CD4-positive, alpha-beta memory T cell (primary cell): ENCODE measurements around the gene CHAC1. TPM values are rescaled to one million over a fixed set of nuclear protein-coding genes. Genes with fewer than 3 reads are reported as not detected.

Source experiments
- CTCF ChIA-PET: fragments of 350-600 bp; sonication (Branson Sonifier 250); formaldehyde crosslinking; loops from one replicate; lab custom pipeline; 2021; ENCODE audit warnings: inconsistent platforms; ENCODE audit not compliant: partially characterized antibody; lab: Charles Lee
- POLR2A ChIA-PET: fragments of 350-600 bp; sonication (Branson Sonifier 250); formaldehyde crosslinking; loops from one replicate; lab custom pipeline; 2021; ENCODE audit not compliant: partially characterized antibody; lab: Charles Lee
- DNase-seq, 5 donors: peaks; one replicate each; pipeline versions ENCODE4 v3.0.0 to v3.0.0-alpha.2; 2020 to 2022; ENCODE audit warnings: mixed read lengths in 1 of 5
- H3K27ac ChIP-seq: one replicate; pipeline ENCODE4 v1.7.0; 2013; ENCODE audit warnings: low read depth, low read length
- H3K27me3 ChIP-seq: 2 replicates; pipeline ENCODE4 v1.7.0; 2013; ENCODE audit warnings: mild to moderate bottlenecking, low read length, moderate library complexity; ENCODE audit not compliant: insufficient read depth
- H3K36me3 ChIP-seq: 2 replicates; pipeline ENCODE4 v1.7.0; 2013; ENCODE audit warnings: mild to moderate bottlenecking, low read length, moderate library complexity; ENCODE audit not compliant: insufficient read depth
- H3K4me1 ChIP-seq: 2 replicates; pipeline ENCODE4 v1.7.0; 2013; ENCODE audit warnings: mild to moderate bottlenecking, low read length, moderate library complexity; ENCODE audit not compliant: insufficient read depth
- H3K4me3 ChIP-seq, 2 donors: one replicate each; pipeline ENCODE4 v1.7.0; 2013; ENCODE audit warnings: low read length in 2 of 2, mild to moderate bottlenecking in 1 of 2
- H3K9me3 ChIP-seq, 2 donors: one replicate each; pipeline ENCODE4 v1.7.0; 2013; ENCODE audit warnings: low read length in 2 of 2, control low read depth in 1 of 2; ENCODE audit not compliant: control insufficient read depth in 1 of 2
- H3K27ac Mint-ChIP-seq, 7 donors: one replicate each; pipeline ENCODE4 v1.8.0; 2020 to 2021; ENCODE audit warnings: mixed read lengths in 7 of 7, mild to moderate bottlenecking in 6 of 7, inconsistent platforms in 3 of 7, moderate library complexity in 3 of 7
- H3K27me3 Mint-ChIP-seq, 2 donors: one replicate each; pipeline ENCODE4 v1.8.0; 2020 to 2021; ENCODE audit warnings: mixed read lengths in 2 of 2
- H3K36me3 Mint-ChIP-seq, 2 donors: one replicate each; pipeline ENCODE4 v1.8.0; 2020 to 2021; ENCODE audit warnings: mixed read lengths in 2 of 2, inconsistent platforms in 1 of 2, mild to moderate bottlenecking in 1 of 2
- H3K4me1 Mint-ChIP-seq, 4 donors: one replicate each; pipeline ENCODE4 v1.8.0; 2020 to 2021; ENCODE audit warnings: mixed read lengths in 4 of 4, mild to moderate bottlenecking in 1 of 4
- H3K4me3 Mint-ChIP-seq, 8 donors: one replicate each; pipeline ENCODE4 v1.8.0; 2020 to 2021; ENCODE audit warnings: mixed read lengths in 8 of 8, mild to moderate bottlenecking in 7 of 8, moderate library complexity in 6 of 8, inconsistent platforms in 3 of 8
- H3K9me3 Mint-ChIP-seq, 8 donors: one replicate each; pipeline ENCODE4 v1.8.0; 2020 to 2021; ENCODE audit warnings: mixed read lengths in 8 of 8, mild to moderate bottlenecking in 5 of 8, inconsistent platforms in 3 of 8, moderate library complexity in 1 of 8
- intact Hi-C: fragments of 100-400 bp; cut with micrococcal nuclease; formaldehyde crosslinking; loops from one replicate; pipeline ENCODE4 v1.15.1; 2023
- polyA plus RNA-seq, 2 donors: library from polyadenylated mRNA; unstranded; fragments of 300-500 nt; fragmentation: Illumina TruSeq; gene quantifications; one replicate each; pipeline ENCODE4 v1.2.3, GENCODE V29; 2021
- total RNA-seq, 2 experiments: library from RNA; stranded (reverse); gene quantifications; one replicate each; pipeline ENCODE4 v1.2.3, GENCODE V29; 2021

Gene CHAC1
- total and polyA plus RNA-seq, 4 experiments from 2014 or later: 0.24 to 1.2 (median 0.80) TPM

GRCh38 chr15:40932649-40933516, 20.4 kb upstream of the CHAC1 start:
- H3K4me3 Mint-ChIP-seq: peak overlapping the region in 1 of 8 donors; percentile 56
- DNase-seq: no peak
- H3K36me3 Mint-ChIP-seq: no peaks in the 10 kb centered on the region
- intact Hi-C loops: no loop called here
- H3K4me1 ChIP-seq: peaks cover 33% of the 10 kb centered on the region
- peaks cover 18% of the 10 kb centered on the region for H3K27me3 ChIP-seq
- peaks cover 0 to 1% (median 0%) of the 10 kb centered on the region in 8 donors for H3K9me3 Mint-ChIP-seq
- H3K4me1 Mint-ChIP-seq: peaks cover 13 to 39% (median 20%) of the 10 kb centered on the region in 4 donors
- POLR2A ChIA-PET: interaction anchor here (1.1 to 1.2 kb wide), 2 partner anchors 9 to 27 kb away, joined by 3 to 6 read pairs; no protein-coding TSS in a partner anchor
- H3K4me3 ChIP-seq: no peak overlapping the region
- H3K27ac Mint-ChIP-seq: no peak overlapping the region
- no peak overlapping the region for H3K27ac ChIP-seq
- H3K36me3 ChIP-seq: no peaks in the 10 kb centered on the region
- no peaks in the 10 kb centered on the region for H3K9me3 ChIP-seq
- peaks cover 34 to 39% of the 10 kb centered on the region in 2 donors for H3K27me3 Mint-ChIP-seq
- CTCF ChIA-PET: interaction anchor here (0.6 to 6.5 kb wide), 2 partner anchors 9 to 22 kb away, joined by 3 to 54 read pairs; no protein-coding TSS in a partner anchor

- H3K4me1 ChIP-seq: peaks cover 27% of the 10 kb centered on the region
- CTCF ChIA-PET: interaction anchor here (1.6 to 6.5 kb wide), 2 partner anchors 8 to 20 kb away, joined by 5 to 54 read pairs; partner anchors contain the start of gene CHAC1
- no peaks in the 10 kb centered on the region for H3K36me3 ChIP-seq
- H3K27me3 ChIP-seq: peaks cover 18% of the 10 kb centered on the region
- no peak for DNase-seq
- Mint-ChIP-seq H3K36me3 (no peaks in the 10 kb centered on the region), H3K4me3 (peak overlapping the region in 1 of 8 donors; percentile 63), H3K9me3 (peaks cover 0 to 1% (median 0%) of the 10 kb centered on the region in 8 donors), H3K4me1 (peaks cover 11 to 37% (median 19%) of the 10 kb centered on the region in 4 donors), H3K27me3 (peaks cover 34 to 39% of the 10 kb centered on the region in 2 donors), H3K27ac (no peak overlapping the region)
- no peak overlapping the region for H3K27ac ChIP-seq
- no peak overlapping the region for H3K4me3 ChIP-seq
- POLR2A ChIA-PET: interaction anchor here (1.1 to 1.2 kb wide), 2 partner anchors 8 to 27 kb away, joined by 3 to 6 read pairs; no protein-coding TSS in a partner anchor
- H3K9me3 ChIP-seq: no peaks in the 10 kb centered on the region
- intact Hi-C loops: no loop called here
Measured at GRCh38 chr15:40933517-40933902, 19.8 kb upstream of the CHAC1 start.

GRCh38 chr15:40934457-40934856, 18.8 kb upstream of the CHAC1 start:
- H3K36me3 Mint-ChIP-seq: no peaks in the 10 kb centered on the region
- no peak overlapping the region for H3K4me3 Mint-ChIP-seq
- H3K27ac ChIP-seq: no peak overlapping the region
- no peaks in the 10 kb centered on the region for H3K9me3 ChIP-seq
- no peak overlapping the region for H3K4me3 ChIP-seq
- H3K27me3 Mint-ChIP-seq: peaks cover 28 to 31% of the 10 kb centered on the region in 2 donors
- no peak overlapping the region for H3K27ac Mint-ChIP-seq
- POLR2A ChIA-PET: no interaction called here
- H3K27me3 ChIP-seq: peaks cover 18% of the 10 kb centered on the region
- H3K9me3 Mint-ChIP-seq: peaks cover 0 to 1% (median 0%) of the 10 kb centered on the region in 8 donors
- peaks cover 9 to 33% (median 16%) of the 10 kb centered on the region in 4 donors for H3K4me1 Mint-ChIP-seq
- CTCF ChIA-PET: interaction anchor here (1.6 kb wide), 1 partner anchor 19 kb away, joined by 5 read pairs; the partner anchor contains the start of gene CHAC1
- peaks cover 18% of the 10 kb centered on the region for H3K4me1 ChIP-seq
- no peak for DNase-seq
- intact Hi-C loops: no loop called here
- no peaks in the 10 kb centered on the region for H3K36me3 ChIP-seq

GRCh38 chr15:40936234-40936708, 17.0 kb upstream of the CHAC1 start:
- no peaks in the 10 kb centered on the region for H3K36me3 ChIP-seq
- no peak overlapping the region for H3K4me3 Mint-ChIP-seq
- intact Hi-C loops: no loop called here
- peaks cover 7% of the 10 kb centered on the region for H3K4me1 ChIP-seq
- no peak overlapping the region for H3K4me3 ChIP-seq
- no peaks in the 10 kb centered on the region for H3K9me3 ChIP-seq
- H3K27me3 Mint-ChIP-seq: peaks cover 14 to 16% of the 10 kb centered on the region in 2 donors
- H3K27ac ChIP-seq: no peak overlapping the region
- H3K4me1 Mint-ChIP-seq: peaks cover 5 to 31% (median 12%) of the 10 kb centered on the region in 4 donors
- peaks cover 3% of the 10 kb centered on the region for H3K27me3 ChIP-seq
- DNase-seq: no peak
- peaks cover 0 to 1% (median 0%) of the 10 kb centered on the region in 8 donors for H3K9me3 Mint-ChIP-seq
- no peaks in the 10 kb centered on the region for H3K36me3 Mint-ChIP-seq
- ChIA-PET CTCF (interaction anchor here (0.6 to 1.8 kb wide), 4 partner anchors 17 to 524 kb away, joined by 3 to 6 read pairs (median 4); partner anchors contain the start of gene CHAC1), POLR2A (no interaction called here)
- peak overlapping the region in 1 of 7 donors; percentile 6 for H3K27ac Mint-ChIP-seq

- no peaks in the 10 kb centered on the region for H3K36me3 Mint-ChIP-seq
- H3K4me1 Mint-ChIP-seq: peaks cover 5 to 29% (median 11%) of the 10 kb centered on the region in 4 donors
- intact Hi-C loops: no loop called here
- Histone ChIP-seq H3K27ac (no peak overlapping the region), H3K9me3 (no peaks in the 10 kb centered on the region), H3K4me3 (no peak overlapping the region), H3K27me3 (no peaks in the 10 kb centered on the region), H3K36me3 (no peaks in the 10 kb centered on the region), H3K4me1 (peaks cover 9% of the 10 kb centered on the region)
- H3K27ac Mint-ChIP-seq: peak overlapping the region in 3 of 7 donors; percentile 6 to 31 (median 14)
- H3K9me3 Mint-ChIP-seq: peaks cover 0 to 1% (median 0%) of the 10 kb centered on the region in 8 donors
- ChIA-PET POLR2A (no interaction called here), CTCF (interaction anchor here (1.0 to 1.8 kb wide), 3 partner anchors 16 to 33 kb away, joined by 4 to 6 read pairs (median 4); partner anchors contain the start of gene CHAC1)
- peaks cover 7 to 10% of the 10 kb centered on the region in 2 donors for H3K27me3 Mint-ChIP-seq
- no peak for DNase-seq
- no peak overlapping the region for H3K4me3 Mint-ChIP-seq
Measured at GRCh38 chr15:40936709-40937666, 16.3 kb upstream of the CHAC1 start.

- Histone ChIP-seq H3K27me3 (no peaks in the 10 kb centered on the region), H3K9me3 (no peaks in the 10 kb centered on the region), H3K27ac (no peak overlapping the region), H3K4me3 (no peak overlapping the region), H3K4me1 (peaks cover 18% of the 10 kb centered on the region), H3K36me3 (no peaks in the 10 kb centered on the region)
- intact Hi-C loops: no loop called here
- CTCF ChIA-PET: interaction anchor here (0.7 to 6.4 kb wide), 3 partner anchors 7 to 143 kb away, joined by 3 to 54 read pairs (median 4); partner anchors contain the start of gene DLL4
- peaks cover 0 to 1% (median 0%) of the 10 kb centered on the region in 8 donors for H3K9me3 Mint-ChIP-seq
- H3K36me3 Mint-ChIP-seq: no peaks in the 10 kb centered on the region
- peak in 1 of 5 donors; percentile 15 for DNase-seq
- no peak overlapping the region for H3K4me3 Mint-ChIP-seq
- H3K27me3 Mint-ChIP-seq: peaks cover 3 to 6% of the 10 kb centered on the region in 2 donors
- peak overlapping the region in 4 of 7 donors; percentile 21 to 61 (median 23) for H3K27ac Mint-ChIP-seq
- peaks cover 11 to 38% (median 17%) of the 10 kb centered on the region in 4 donors for H3K4me1 Mint-ChIP-seq
- POLR2A ChIA-PET: no interaction called here
Measured at GRCh38 chr15:40937762-40938535, 15.3 kb upstream of the CHAC1 start.
